SK-N-SH (cell line): ENCODE data around the gene CTAGE4. TPM values are rescaled to one million over a fixed set of nuclear protein-coding genes. Genes with fewer than 3 reads are reported as not detected.
"Not testable (repeated sequence)": the region's sequence is repeated elsewhere in the genome, so short reads cannot be mapped to it uniquely, and the experiment has no call there.

Experiments used
- CTCF ChIA-PET: fragments of 300-600, 350-600 bp; formaldehyde crosslinking; extraction: SDS; loops from one replicate; lab custom pipeline; 2021; lab: Yijun Ruan, JAX
- POLR2A ChIA-PET: fragments of 350-600 bp; sonication (Branson Sonifier 250); formaldehyde crosslinking; extraction: SDS; loops from one replicate; lab custom pipeline; 2020; ENCODE audit warnings: antibody characterized with exemption, inconsistent platforms; lab: Yijun Ruan, JAX
- DNase-seq: peaks from one replicate; pipeline ENCODE4 v3.0.0; 2012
- H2AFZ ChIP-seq: fragments of 200-600 bp; sonication (generic); 2 replicates; pipeline ENCODE4 v1.8.1; 2016; ENCODE audit warnings: antibody characterized with exemption, mild to moderate bottlenecking, low read depth
- H3F3A ChIP-seq: fragments of 200-600 bp; sonication (generic); replicated peaks from 2 replicates; pipeline ENCODE3; 2016; ENCODE audit warnings: antibody characterized with exemption, mild to moderate bottlenecking; ENCODE audit not compliant: insufficient read depth
- H3K27ac ChIP-seq, 2 experiments: fragments of 200-500 bp in 1 of 2; fragments of 200-600 bp in 1 of 2; sonication (Bioruptor generic) in 1 of 2; sonication (generic), shearing (Covaris generic) in 1 of 2; 2 replicates each; pipeline versions ENCODE4 v1.5.1 to v1.6.1; 2014 to 2016; ENCODE audit warnings: low read depth in 2 of 2, inconsistent platforms in 1 of 2, low read length in 1 of 2, mild to moderate bottlenecking in 1 of 2, mixed read lengths in 1 of 2
- H3K27me3 ChIP-seq: fragments of 200-600 bp; sonication (generic), shearing (Covaris generic); 2 replicates; pipeline ENCODE4 v1.6.1; 2016; ENCODE audit warnings: mixed run types; ENCODE audit not compliant: insufficient read depth
- H3K36me3 ChIP-seq, 2 experiments: fragments of 200-500 bp in 1 of 2; fragments of 200-600 bp in 1 of 2; sonication (Bioruptor generic) in 1 of 2; sonication (generic) in 1 of 2; replicated peaks in 1 of 2; 2 replicates each; pipeline versions ENCODE3 to v1.5.1; 2014 to 2016; ENCODE audit warnings: low read length in 1 of 2, mild to moderate bottlenecking in 1 of 2; ENCODE audit not compliant: insufficient read depth in 2 of 2, control insufficient read depth in 1 of 2
- H3K4me1 ChIP-seq, 2 experiments: fragments of 200-500 bp in 1 of 2; fragments of 200-600 bp in 1 of 2; sonication (Bioruptor generic) in 1 of 2; sonication (generic), shearing (Covaris generic) in 1 of 2; 2 replicates each; pipeline versions ENCODE4 v1.5.1 to v1.6.1; 2014 to 2016; ENCODE audit warnings: low read depth in 1 of 2, low read length in 1 of 2, mixed run types in 1 of 2; ENCODE audit not compliant: insufficient read depth in 2 of 2, control insufficient read depth in 1 of 2
- H3K4me2 ChIP-seq: fragments of 200-600 bp; sonication (generic), shearing (Covaris generic); 2 replicates; pipeline ENCODE4 v1.6.1; 2017; ENCODE audit warnings: mixed run types
- H3K4me3 ChIP-seq, 2 experiments: fragments of 200-500 bp in 1 of 2; fragments of 200-600 bp in 1 of 2; sonication (Bioruptor generic) in 1 of 2; sonication (generic), shearing (Covaris generic) in 1 of 2; 2 replicates each; pipeline versions ENCODE4 v1.5.1 to v1.8.1; 2014 to 2016; ENCODE audit warnings: low read depth in 2 of 2, inconsistent platforms in 1 of 2, low read length in 1 of 2, mild to moderate bottlenecking in 1 of 2, mixed read lengths in 1 of 2, moderate library complexity in 1 of 2
- H3K79me2 ChIP-seq: fragments of 200-600 bp; sonication (generic); 2 replicates; pipeline ENCODE4 v1.8.1; 2017; ENCODE audit warnings: mild to moderate bottlenecking; ENCODE audit not compliant: insufficient read depth
- H3K9ac ChIP-seq: fragments of 200-600 bp; sonication (generic); 2 replicates; pipeline ENCODE4 v1.6.1; 2017; ENCODE audit warnings: mixed run types
- H3K9me2 ChIP-seq: fragments of 200-600 bp; sonication (generic); 2 replicates; pipeline ENCODE4 v1.6.1; 2017; ENCODE audit warnings: mixed run types
- H3K9me3 ChIP-seq: fragments of 200-600 bp; sonication (generic); 2 replicates; pipeline ENCODE4 v1.6.1; 2017; ENCODE audit warnings: mixed run types, mild to moderate bottlenecking, moderate library complexity
- H4K20me1 ChIP-seq: fragments of 200-600 bp; sonication (generic); 2 replicates; pipeline ENCODE4 v1.6.1; 2017; ENCODE audit warnings: mild to moderate bottlenecking, mixed run types; ENCODE audit not compliant: insufficient read depth
- WGBS: methylation state at CpG from one replicate; pipeline ENCODE4 v1.1.6; 2017; ENCODE audit warnings: low lambda C conversion rate; 5-methylcytosine and 5-hydroxymethylcytosine counted together
- polyA plus RNA-seq, 3 experiments: library from polyadenylated mRNA; depleted of rRNA; stranded (reverse); fragments of >200 nt; gene quantifications; 2 replicates each; pipeline ENCODE4 v1.2.3, GENCODE V29; 2012

CTAGE4 gene
- polyA plus RNA-seq, 1 of the 3 experiments (the other 2 are of a cell fraction): not detected

- H3F3A ChIP-seq, H3K36me3 ChIP-seq, POLR2A ChIA-PET, H2AFZ ChIP-seq, H3K9ac ChIP-seq, H3K4me2 ChIP-seq, CTCF ChIA-PET, H3K79me2 ChIP-seq, H4K20me1 ChIP-seq, H3K27ac ChIP-seq, DNase-seq, H3K9me2 ChIP-seq, H3K4me3 ChIP-seq, H3K9me3 ChIP-seq, H3K4me1 ChIP-seq, H3K27me3 ChIP-seq: not testable (repeated sequence)
- no CpG with 5 or more reads among the region's 2 CpGs for WGBS
Observed at GRCh38 chr7:144231027-144231426, 47.8 kb downstream of the CTAGE4 start.

- H2AFZ ChIP-seq, H3K9ac ChIP-seq, H3K4me2 ChIP-seq, H3K9me2 ChIP-seq, H3F3A ChIP-seq, H3K4me1 ChIP-seq, POLR2A ChIA-PET, H3K79me2 ChIP-seq, H3K27me3 ChIP-seq, H3K27ac ChIP-seq, H4K20me1 ChIP-seq, H3K4me3 ChIP-seq, H3K9me3 ChIP-seq, CTCF ChIA-PET, DNase-seq, H3K36me3 ChIP-seq: not testable (repeated sequence)
- WGBS: 3% methylated on average over 1 of the region's 1 CpG
Observed at GRCh38 chr7:144233039-144233438, 49.8 kb downstream of the CTAGE4 start.

Other genes starting within 250 kb of the CTAGE4 start
- gene OR2F2, start 248.2 kb upstream of the CTAGE4 start, polyA plus RNA-seq (2012; rRNA removed): 0.07 and 0.13 TPM in 2 replicates
- gene OR2F1, start 228.6 kb upstream of the CTAGE4 start, polyA plus RNA-seq (2012; rRNA removed): 0.10 TPM in 2 replicates
- gene OR6B1, start 183.1 kb upstream of the CTAGE4 start, polyA plus RNA-seq (2012; rRNA removed): not detected in 2 replicates
- gene OR2A5, start 134.5 kb upstream of the CTAGE4 start, polyA plus RNA-seq (2012; rRNA removed): not detected in 2 replicates
- gene OR2A25, start 113.7 kb upstream of the CTAGE4 start, polyA plus RNA-seq (2012; rRNA removed): not detected in 2 replicates
- not detected in 2 replicates for gene OR2A12, start 97.2 kb upstream of the CTAGE4 start, polyA plus RNA-seq (2012; rRNA removed)
- not detected in 2 replicates for gene OR2A2, start 73.9 kb upstream of the CTAGE4 start, polyA plus RNA-seq (2012; rRNA removed)
- not detected in 2 replicates for gene OR2A14, start 60.3 kb upstream of the CTAGE4 start, polyA plus RNA-seq (2012; rRNA removed)
- gene ARHGEF35, start 12.4 kb downstream of the CTAGE4 start, polyA plus RNA-seq (2012; rRNA removed): 0.02 TPM in 1 of 2 replicates, not detected in the other
- not detected in 2 replicates for gene OR2A42, start 56.1 kb downstream of the CTAGE4 start, polyA plus RNA-seq (2012; rRNA removed)
- not detected in 2 replicates for gene OR2A7, start 81.3 kb downstream of the CTAGE4 start, polyA plus RNA-seq (2012; rRNA removed)
- gene CTAGE8, start 85.8 kb downstream of the CTAGE4 start, polyA plus RNA-seq (2012; rRNA removed): not detected in 2 replicates
- gene OR2A1, start 129.0 kb downstream of the CTAGE4 start, polyA plus RNA-seq (2012; rRNA removed): not detected in 2 replicates
- gene ARHGEF5, start 171.9 kb downstream of the CTAGE4 start, polyA plus RNA-seq (2012; rRNA removed): 0.02 and 0.07 TPM in 2 replicates
- not detected in 2 replicates for gene NOBOX, start 220.2 kb downstream of the CTAGE4 start, polyA plus RNA-seq (2012; rRNA removed)